ENCODE data around the gene ZNF341.

The ZNF341 gene

GRCh38 chr20:33702861-33703260, 28.9 kb upstream of the ZNF341 start:
- no peak for DNase-seq (ENCODE audit: low spot score)

GRCh38 chr20:33703498-33704137, 28.2 kb upstream of the ZNF341 start:
- no peak for DNase-seq (ENCODE audit: low spot score)

- DNase-seq (ENCODE audit: low spot score) = no peak
Measured at GRCh38 chr20:33704197-33704924, 27.4 kb upstream of the ZNF341 start.

DNA sequence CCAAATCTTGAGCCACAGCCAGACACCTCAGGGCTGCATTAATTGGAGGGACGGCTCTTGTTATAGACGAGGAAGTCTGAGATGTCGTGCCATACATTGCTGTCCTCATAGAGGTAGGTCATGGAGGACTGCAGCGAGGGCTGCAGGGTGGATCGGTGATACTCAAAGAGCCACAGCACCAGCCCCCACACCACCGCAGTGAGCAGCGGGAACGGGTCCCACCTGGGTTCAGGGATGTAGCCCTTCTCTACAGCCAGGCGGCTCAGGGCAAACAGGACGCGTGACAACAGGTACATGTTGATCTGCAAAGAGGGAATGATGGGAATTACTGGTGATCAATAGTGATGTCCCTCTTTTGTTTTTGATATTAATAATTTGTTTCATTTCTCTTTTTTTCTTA, 24.1 kb upstream of the ZNF341 start:
- no peak for DNase-seq (ENCODE audit: low spot score)

- DNase-seq (ENCODE audit: low spot score) = no peak
Measured at GRCh38 chr20:33709398-33709797, 22.4 kb upstream of the ZNF341 start.

DNA sequence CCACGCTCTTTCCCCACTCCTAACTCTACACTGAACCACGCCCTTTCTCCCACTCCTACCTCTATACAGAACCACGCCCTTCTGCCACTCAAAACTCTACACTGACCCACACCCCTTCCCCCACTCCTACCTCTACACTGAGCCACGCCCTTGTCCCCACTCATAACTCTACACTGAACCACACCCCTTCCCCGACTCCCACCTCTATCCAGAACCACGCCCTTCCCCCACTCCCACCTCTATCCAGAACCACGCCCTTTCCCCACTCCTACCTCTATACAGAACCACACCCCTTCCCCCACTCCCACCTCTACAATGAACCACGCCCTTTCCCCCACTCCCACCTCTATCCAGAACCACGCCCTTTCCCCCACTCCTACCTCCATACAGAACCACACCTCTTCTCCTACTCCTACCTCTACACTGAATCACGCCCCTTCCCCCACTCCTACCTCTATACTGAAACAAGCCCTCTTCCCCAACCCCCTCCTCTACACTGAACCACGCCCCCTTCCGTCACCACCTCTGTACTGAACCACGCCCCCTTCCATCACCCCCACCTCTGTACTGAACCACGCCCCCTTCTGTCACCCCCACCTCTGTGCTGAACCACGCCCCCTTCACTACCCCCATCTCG, 21.8 kb upstream of the ZNF341 start:
- no peak for DNase-seq (ENCODE audit: low spot score)

- DNase-seq (ENCODE audit: low spot score) = no peak
Measured at GRCh38 chr20:33710681-33711445, 20.9 kb upstream of the ZNF341 start.

GRCh38 chr20:33711446-33711738, 20.4 kb upstream of the ZNF341 start:
- no peak for DNase-seq (ENCODE audit: low spot score)

DNA sequence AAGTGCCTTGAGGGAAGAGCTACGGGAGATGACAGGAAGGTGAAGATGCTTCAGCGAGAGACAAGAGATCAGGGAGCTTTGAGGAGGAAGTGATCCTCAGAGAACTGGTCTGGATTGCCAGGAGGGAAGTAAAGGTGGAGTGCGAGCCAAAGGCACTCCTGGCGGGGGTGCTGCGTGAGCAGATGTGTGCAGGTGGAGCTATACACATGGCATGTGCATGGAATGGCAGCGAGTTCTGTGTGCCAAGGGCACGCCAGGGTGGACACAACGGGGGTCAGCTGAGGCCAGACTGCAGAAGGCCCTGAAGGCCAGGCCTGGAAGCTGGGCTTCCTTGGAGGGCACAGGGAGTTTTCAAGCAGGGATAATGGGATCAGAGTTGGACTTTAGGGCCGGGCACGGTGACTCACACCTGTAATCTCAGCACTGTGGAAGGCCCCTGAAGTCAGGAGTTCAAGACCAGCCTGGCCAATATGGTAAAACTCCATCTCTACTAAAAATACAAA, 17.9 kb upstream of the ZNF341 start:
- DNase-seq (ENCODE audit: low spot score) = no peak

DNA sequence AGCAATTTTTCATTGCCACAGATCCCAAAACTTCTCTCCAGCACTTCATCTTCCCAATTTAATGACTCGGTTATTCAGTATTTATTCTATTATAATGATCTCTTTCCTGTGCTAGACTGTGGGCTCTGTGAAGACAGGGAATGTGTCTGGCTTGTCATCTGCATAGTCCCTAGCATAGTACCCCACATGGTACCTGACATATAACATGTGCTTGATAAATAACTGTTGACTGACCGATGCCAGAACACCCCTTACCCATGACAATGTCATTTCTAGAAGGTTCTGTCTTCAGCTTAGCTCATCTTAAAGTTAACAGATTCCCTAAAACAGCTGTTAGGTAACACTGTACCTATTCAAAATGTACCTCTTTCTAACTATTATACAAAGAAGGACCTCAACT, 15.3 kb upstream of the ZNF341 start:
- no peak for DNase-seq (ENCODE audit: low spot score)

DNA sequence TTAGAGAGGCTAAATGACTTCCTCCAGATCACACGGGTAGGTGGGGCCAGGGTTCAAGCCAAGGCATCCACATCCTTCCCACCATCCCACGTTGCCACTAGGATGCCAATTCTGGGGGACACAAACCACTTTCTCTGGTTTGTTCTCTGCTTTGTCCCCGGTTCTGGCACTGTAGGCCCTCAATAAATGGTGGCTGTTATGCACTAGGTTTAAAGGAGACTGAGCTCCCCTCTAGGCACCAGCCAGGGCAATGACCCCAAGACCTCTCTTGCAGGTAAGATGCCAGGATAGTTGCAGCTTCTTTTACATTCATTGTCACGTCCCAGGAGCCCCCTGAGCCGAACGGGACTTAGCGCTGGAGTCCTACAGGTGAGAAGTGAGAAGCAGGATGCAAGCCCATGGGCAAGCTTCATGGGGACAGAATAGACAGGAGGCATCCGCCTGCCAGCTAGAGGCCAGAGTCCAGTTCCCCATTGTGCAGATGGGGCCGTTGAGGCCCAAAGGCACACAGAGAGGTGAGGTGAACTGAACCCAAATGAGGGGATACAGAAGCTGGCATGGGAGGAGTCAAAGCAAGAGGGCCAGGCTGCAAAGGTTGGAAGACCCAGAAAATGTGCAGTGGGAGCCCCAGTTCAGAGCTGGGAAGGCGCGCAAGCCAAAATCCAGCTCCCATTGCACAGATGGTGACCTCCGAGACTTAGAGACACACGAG, 12.4 kb upstream of the ZNF341 start:
- no peak for DNase-seq (ENCODE audit: low spot score)

DNA sequence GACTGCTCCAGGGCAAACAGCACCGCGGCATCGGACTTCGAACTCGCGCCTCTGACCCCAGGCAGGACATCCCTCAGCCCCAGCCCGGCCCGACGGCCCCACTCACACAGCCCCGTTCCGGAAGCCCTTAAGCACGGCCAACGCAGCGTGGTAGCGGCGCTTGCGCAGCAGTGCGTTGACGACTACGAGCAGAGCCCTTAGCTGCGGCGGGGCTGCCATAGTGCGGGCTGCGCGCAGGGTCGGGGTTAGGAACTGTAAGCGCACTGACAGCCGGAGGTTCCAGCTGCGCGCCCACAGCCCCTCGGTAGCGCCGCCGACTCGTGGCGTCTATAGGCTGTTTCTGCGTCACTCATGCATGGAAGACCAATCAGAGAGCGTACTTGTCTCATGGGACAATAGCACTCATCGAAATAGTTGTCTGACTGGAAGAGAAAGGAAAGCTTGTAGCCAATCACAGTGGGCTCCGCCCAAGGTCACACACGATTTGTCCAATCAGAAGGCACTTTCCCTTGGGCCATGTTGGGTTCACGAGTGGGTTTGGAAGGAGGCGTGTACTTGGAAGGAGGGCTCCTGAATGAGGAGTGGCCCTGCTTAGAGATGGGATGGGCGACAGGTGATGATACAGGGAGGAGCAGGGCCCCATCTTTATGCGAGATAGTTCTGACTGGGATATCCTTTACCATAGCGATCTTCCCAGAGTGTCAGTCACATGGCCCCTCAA, 11.6 kb upstream of the ZNF341 start, which contains the start of gene PXMP4:
Gene PXMP4 (minus strand): TSS at position 322 of the 721 bp plus-strand sequence. CDS start 103 bp downstream, at position 219.
- DNase-seq (ENCODE audit: low spot score) = peak; percentile 97

- DNase-seq (ENCODE audit: low spot score) = no peak
Measured at GRCh38 chr20:33721391-33722140, 10.2 kb upstream of the ZNF341 start.

DNA sequence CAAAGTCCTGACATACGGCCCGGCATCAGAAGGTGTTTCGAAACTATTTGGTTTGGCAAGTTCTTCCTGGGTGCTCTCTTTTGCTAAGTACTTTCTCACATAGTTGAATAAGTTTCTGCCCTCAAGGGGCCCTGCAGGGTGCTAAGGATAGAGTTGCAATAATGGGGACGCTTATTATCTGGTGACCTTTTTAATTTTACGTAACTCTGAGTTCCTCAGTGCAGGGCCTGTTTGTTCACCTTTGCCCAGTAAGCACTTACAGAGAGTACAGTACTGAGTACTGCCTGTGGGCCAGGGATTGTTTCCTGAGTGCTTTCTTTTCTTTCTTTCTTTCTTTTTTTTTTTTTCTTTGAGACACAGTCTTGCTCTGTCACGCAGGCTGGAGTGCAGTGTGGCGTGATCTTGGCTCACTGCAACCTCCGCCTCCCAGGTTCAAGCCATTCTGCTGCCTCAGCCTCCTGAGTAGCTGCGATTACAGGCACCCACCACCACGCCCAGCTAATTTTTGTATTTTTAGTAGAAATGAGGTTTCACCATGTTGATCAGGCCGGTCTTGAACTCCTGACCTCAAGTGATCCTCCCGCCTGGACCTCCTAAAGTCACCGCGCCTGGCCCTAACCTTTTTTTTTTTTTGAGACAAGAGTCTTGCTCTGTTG, 7.2 kb upstream of the ZNF341 start:
- no peak for DNase-seq (ENCODE audit: low spot score)

DNA sequence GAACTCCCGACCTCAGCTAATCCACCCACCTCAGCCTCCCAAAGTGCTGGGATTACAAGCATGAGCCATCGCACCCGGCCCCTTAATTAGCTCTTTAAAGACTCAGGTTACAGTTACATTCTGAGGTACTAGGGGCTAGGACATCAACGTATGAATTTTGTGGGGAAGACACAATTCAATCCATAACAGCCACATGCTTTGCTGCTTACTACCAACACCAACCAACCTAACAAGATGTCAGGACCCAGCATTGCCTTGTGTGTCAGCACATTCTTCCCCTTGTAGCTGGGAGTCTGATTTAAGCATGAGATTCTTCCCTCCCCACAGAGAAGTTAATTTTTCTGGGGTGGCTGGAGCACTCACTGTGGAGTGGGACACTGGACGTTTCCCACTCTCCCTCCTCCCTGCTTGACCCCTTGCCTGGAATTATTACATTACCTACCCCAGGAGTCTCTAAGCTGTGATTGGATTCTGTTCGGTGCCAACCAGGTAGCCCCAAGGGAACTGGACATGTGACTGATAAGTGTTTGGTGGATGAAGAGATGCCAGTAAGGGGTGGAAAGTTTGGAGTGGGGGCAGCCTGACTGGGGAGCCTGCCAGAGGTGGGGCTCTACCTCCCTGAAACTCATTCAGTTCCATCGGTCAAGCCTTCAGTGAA, 6.1 kb upstream of the ZNF341 start:
- no peak for DNase-seq (ENCODE audit: low spot score)

DNA sequence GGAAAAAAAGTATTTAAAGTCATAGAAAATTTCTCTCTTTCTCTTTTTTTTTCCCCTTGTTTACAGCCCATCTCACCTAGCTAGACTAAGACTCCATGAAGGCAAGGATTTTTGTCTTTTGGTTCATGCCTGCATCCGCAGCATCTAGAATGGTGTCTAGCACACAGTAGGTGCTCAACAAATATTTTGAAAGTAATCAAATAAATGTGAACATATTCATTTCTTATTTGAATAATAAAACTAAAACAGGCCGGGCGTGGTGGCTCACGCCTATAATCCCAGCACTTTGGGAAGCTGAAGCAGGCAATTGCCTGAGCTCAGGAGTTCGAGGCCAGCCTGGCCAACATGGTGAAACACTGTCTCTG, 4.7 kb upstream of the ZNF341 start:
- DNase-seq (ENCODE audit: low spot score) = no peak

GRCh38 chr20:33727806-33728205, 4.0 kb upstream of the ZNF341 start:
- DNase-seq (ENCODE audit: low spot score) = no peak

DNA sequence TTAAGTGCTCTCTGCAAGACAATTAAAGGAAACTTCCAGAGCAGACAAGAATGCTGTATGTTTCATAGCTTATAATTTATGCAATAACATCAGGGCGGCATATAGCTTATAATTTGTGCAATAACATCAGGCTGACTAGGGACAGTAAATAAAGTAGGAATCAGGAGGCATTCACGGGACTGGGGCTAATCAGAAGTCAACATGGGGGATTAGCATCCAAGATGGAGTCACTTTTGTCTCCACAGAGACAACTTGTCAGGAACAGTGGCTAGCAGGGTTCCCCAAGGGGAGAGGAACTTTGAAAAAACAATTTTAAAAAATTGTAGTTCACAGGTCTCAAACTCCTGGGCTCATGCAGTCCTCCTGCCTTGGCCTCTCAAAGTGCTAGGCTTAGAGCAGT, 3.3 kb upstream of the ZNF341 start:
- no peak for DNase-seq (ENCODE audit: low spot score)

DNA sequence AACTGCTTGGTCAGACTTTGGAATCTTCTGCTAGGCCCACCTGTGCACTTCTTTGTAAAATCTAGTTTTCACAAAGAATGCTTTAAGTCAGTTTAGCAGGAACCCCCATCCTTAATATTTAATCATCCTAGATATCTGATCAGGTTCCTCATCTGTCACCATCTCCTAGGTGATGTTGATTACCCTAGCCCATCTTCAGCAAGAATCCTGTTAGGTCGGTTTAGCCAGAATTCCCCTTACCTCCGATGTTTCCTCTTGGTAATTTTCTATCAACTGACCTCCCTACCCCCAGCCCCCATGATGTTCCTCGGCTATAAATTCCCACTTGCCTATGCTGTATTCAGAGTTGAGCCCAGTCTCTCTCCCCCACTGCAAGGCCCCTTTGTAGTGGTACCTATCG, 2.7 kb upstream of the ZNF341 start:
- DNase-seq (ENCODE audit: low spot score) = no peak

Data from AG20443 (cell line).